HG02588 (cell line): ENCODE measurements around the gene TMEM214.

Experiments
- ATAC-seq: cut with Tn5 transposase; IDR thresholded peaks from one replicate; pipeline ENCODE4 v1.9.1; 2021; ENCODE audit warnings: mild to moderate bottlenecking, moderate library complexity; ENCODE audit not compliant: unreplicated experiment

TMEM214 gene

GRCh38 chr2:27032495-27033252, at the start of gene TMEM214:
Gene TMEM214 (plus strand): TSS chr2:27032965. CDS start chr2:27033016, 51 bp downstream.
- peak; percentile 91 for ATAC-seq

GRCh38 chr2:26983746-26984145, 49.0 kb upstream of the TMEM214 start:
- no peak for ATAC-seq

- no peak for ATAC-seq
Observed at GRCh38 chr2:26985807-26986206, 47.0 kb upstream of the TMEM214 start.

GRCh38 chr2:26986576-26986975, 46.2 kb upstream of the TMEM214 start:
- no peak for ATAC-seq

GRCh38 chr2:26988058-26988860, 44.5 kb upstream of the TMEM214 start:
- ATAC-seq, result no peak

GRCh38 chr2:26989156-26989555, 43.6 kb upstream of the TMEM214 start:
- ATAC-seq, result no peak

- ATAC-seq, result no peak
Observed at GRCh38 chr2:26991717-26992116, 41.0 kb upstream of the TMEM214 start.

- ATAC-seq, result no peak
Observed at GRCh38 chr2:26993768-26994167, 39.0 kb upstream of the TMEM214 start.

- no peak for ATAC-seq
Observed at GRCh38 chr2:26994983-26995382, 37.8 kb upstream of the TMEM214 start.

- no peak for ATAC-seq
Observed at GRCh38 chr2:26997394-26997793, 35.4 kb upstream of the TMEM214 start.

- ATAC-seq, result no peak
Observed at GRCh38 chr2:26998323-26998722, 34.4 kb upstream of the TMEM214 start.

- no peak for ATAC-seq
Observed at GRCh38 chr2:27000228-27000627, 32.5 kb upstream of the TMEM214 start.

- ATAC-seq, result no peak
Observed at GRCh38 chr2:27000995-27001394, 31.8 kb upstream of the TMEM214 start.

GRCh38 chr2:27001950-27002349, 30.8 kb upstream of the TMEM214 start:
- ATAC-seq, result no peak

GRCh38 chr2:27003007-27003406, 29.8 kb upstream of the TMEM214 start:
- no peak for ATAC-seq

- no peak for ATAC-seq
Observed at GRCh38 chr2:27003857-27004256, 28.9 kb upstream of the TMEM214 start.

GRCh38 chr2:27006602-27007415, 26.0 kb upstream of the TMEM214 start:
- ATAC-seq, result no peak

GRCh38 chr2:27007416-27008374, 25.1 kb upstream of the TMEM214 start:
- ATAC-seq, result no peak

- no peak for ATAC-seq
Observed at GRCh38 chr2:27008678-27009077, 24.1 kb upstream of the TMEM214 start.

- ATAC-seq, result no peak
Observed at GRCh38 chr2:27009083-27009482, 23.7 kb upstream of the TMEM214 start.
